MM.1S (cell line): ENCODE measurements around the gene PLXNA4.

Source experiments
- DNase-seq: peaks from one replicate; pipeline ENCODE4 v3.0.0-alpha.2; 2015
- H2AFZ ChIP-seq: fragments of 300-600 bp; sonication (generic); 2 replicates; pipeline ENCODE4 v1.6.0; 2016; ENCODE audit warnings: antibody characterized with exemption, low read length
- H3F3A ChIP-seq: fragments of 300-600 bp; sonication (generic); 2 replicates; pipeline ENCODE4 v1.6.1; 2016; ENCODE audit warnings: mild to moderate bottlenecking, antibody characterized with exemption, low read length, moderate library complexity, mixed read lengths; ENCODE audit not compliant: insufficient read depth
- H3K27ac ChIP-seq: fragments of 300-600 bp; sonication (generic); 2 replicates; pipeline ENCODE4 v1.5.1; 2016; ENCODE audit warnings: mild to moderate bottlenecking, low read length
- H3K27me3 ChIP-seq: fragments of 300-600 bp; sonication (generic); replicated peaks from 2 replicates; pipeline ENCODE4 v1.6.0; 2016; ENCODE audit warnings: low read length; ENCODE audit not compliant: insufficient read depth
- H3K36me3 ChIP-seq: fragments of 300-600 bp; sonication (generic); replicated peaks from 2 replicates; pipeline ENCODE4 v1.6.1; 2016; ENCODE audit warnings: mild to moderate bottlenecking, low read length, mixed read lengths; ENCODE audit not compliant: insufficient read depth
- H3K4me1 ChIP-seq: fragments of 300-600 bp; sonication (generic); 2 replicates; pipeline ENCODE4 v1.6.1; 2016; ENCODE audit warnings: low read length, mixed read lengths
- H3K4me2 ChIP-seq: fragments of 300-600 bp; sonication (generic); 2 replicates; pipeline ENCODE4 v1.6.0; 2016; ENCODE audit warnings: low read depth, low read length
- H3K4me3 ChIP-seq: fragments of 300-600 bp; sonication (generic); 2 replicates; pipeline ENCODE4 v1.5.1; 2016; ENCODE audit warnings: low read length, mixed read lengths
- H3K79me2 ChIP-seq: fragments of 300-600 bp; sonication (generic); 2 replicates; pipeline ENCODE4 v1.6.1; 2016; ENCODE audit warnings: mixed run types, low read length, mixed read lengths
- H3K9ac ChIP-seq: fragments of 300-600 bp; sonication (generic); 2 replicates; pipeline ENCODE4 v1.6.1; 2016; ENCODE audit warnings: low read length, mixed read lengths
- H3K9me2 ChIP-seq: fragments of 300-600 bp; sonication (generic); replicated peaks from 2 replicates; pipeline ENCODE4 v1.6.1; 2016; ENCODE audit warnings: mild to moderate bottlenecking, low read length, mixed read lengths; ENCODE audit not compliant: insufficient read depth
- H3K9me3 ChIP-seq: fragments of 300-600 bp; sonication (generic); replicated peaks from 2 replicates; pipeline ENCODE4 v1.6.1; 2016; ENCODE audit warnings: mild to moderate bottlenecking, low read length, mixed read lengths; ENCODE audit not compliant: insufficient read depth
- H4K20me1 ChIP-seq: fragments of 300-600 bp; sonication (generic); 2 replicates; pipeline ENCODE4 v1.6.1; 2016; ENCODE audit warnings: mild to moderate bottlenecking, low read length, moderate library complexity, mixed read lengths; ENCODE audit not compliant: insufficient read depth
- EZH2 ChIP-seq: fragments of 300-600 bp; sonication (generic); optimal IDR thresholded peaks from 2 replicates; pipeline ENCODE3; 2017; ENCODE audit warnings: low read depth, mild to moderate bottlenecking, antibody characterized with exemption, low read length, mixed read lengths
- EZH2phosphoT487 ChIP-seq: fragments of 300-600 bp; sonication (generic); IDR thresholded peaks from 2 replicates; pipeline ENCODE4 v1.6.1; 2018; ENCODE audit warnings: antibody characterized with exemption, low read length
- TF ChIP-seq, protein P1 (sequence below): fragments of 300-600 bp; sonication (generic); IDR thresholded peaks from 2 replicates; pipeline ENCODE4 v1.5.1; 2016; ENCODE audit warnings: antibody characterized with exemption, low read length, mixed read lengths

PLXNA4 gene

DNA sequence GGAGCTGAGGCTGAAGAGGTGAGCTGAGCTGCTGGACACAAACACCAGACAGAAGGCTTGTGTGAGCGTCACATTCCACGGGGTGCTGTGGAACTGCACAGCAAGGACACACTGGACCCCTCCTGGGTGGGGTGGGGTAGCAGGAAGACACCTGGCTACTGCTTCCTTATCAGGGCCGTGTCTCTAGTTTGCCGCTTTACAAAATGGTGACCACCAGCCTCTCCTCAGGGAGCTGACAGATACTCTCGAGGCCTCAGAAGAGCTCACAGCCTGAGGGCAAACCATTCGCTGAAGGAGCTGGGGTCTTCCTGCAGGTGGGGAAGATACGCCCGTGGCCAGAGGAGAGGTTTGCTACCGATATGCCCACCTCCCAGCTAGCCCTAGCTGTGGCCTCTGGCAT, 461.9 kb downstream of the PLXNA4 start:
- no peaks in the 10 kb centered on the region for H3K9me2 ChIP-seq
- H3K9me3 ChIP-seq = no peaks in the 10 kb centered on the region
- no peak overlapping the region for H2AFZ ChIP-seq
- no peak overlapping the region for H3K9ac ChIP-seq
- H4K20me1 ChIP-seq = no peaks in the 10 kb centered on the region
- no peaks in the 10 kb centered on the region for H3K4me1 ChIP-seq
- no peak overlapping the region for H3K4me3 ChIP-seq
- no peak overlapping the region for H3K4me2 ChIP-seq
- no peaks in the 10 kb centered on the region for H3K27me3 ChIP-seq
- no peak for TF ChIP-seq EZH2
- TF ChIP-seq EZH2phosphoT487 = no peak
- TF ChIP-seq, protein P1, sequence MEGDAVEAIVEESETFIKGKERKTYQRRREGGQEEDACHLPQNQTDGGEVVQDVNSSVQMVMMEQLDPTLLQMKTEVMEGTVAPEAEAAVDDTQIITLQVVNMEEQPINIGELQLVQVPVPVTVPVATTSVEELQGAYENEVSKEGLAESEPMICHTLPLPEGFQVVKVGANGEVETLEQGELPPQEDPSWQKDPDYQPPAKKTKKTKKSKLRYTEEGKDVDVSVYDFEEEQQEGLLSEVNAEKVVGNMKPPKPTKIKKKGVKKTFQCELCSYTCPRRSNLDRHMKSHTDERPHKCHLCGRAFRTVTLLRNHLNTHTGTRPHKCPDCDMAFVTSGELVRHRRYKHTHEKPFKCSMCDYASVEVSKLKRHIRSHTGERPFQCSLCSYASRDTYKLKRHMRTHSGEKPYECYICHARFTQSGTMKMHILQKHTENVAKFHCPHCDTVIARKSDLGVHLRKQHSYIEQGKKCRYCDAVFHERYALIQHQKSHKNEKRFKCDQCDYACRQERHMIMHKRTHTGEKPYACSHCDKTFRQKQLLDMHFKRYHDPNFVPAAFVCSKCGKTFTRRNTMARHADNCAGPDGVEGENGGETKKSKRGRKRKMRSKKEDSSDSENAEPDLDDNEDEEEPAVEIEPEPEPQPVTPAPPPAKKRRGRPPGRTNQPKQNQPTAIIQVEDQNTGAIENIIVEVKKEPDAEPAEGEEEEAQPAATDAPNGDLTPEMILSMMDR = no peak
- H3K36me3 ChIP-seq = no peaks in the 10 kb centered on the region
- H3F3A ChIP-seq = no peaks in the 10 kb centered on the region
- no peaks in the 10 kb centered on the region for H3K79me2 ChIP-seq
- DNase-seq = no peak
- H3K27ac ChIP-seq = no peak overlapping the region

DNA sequence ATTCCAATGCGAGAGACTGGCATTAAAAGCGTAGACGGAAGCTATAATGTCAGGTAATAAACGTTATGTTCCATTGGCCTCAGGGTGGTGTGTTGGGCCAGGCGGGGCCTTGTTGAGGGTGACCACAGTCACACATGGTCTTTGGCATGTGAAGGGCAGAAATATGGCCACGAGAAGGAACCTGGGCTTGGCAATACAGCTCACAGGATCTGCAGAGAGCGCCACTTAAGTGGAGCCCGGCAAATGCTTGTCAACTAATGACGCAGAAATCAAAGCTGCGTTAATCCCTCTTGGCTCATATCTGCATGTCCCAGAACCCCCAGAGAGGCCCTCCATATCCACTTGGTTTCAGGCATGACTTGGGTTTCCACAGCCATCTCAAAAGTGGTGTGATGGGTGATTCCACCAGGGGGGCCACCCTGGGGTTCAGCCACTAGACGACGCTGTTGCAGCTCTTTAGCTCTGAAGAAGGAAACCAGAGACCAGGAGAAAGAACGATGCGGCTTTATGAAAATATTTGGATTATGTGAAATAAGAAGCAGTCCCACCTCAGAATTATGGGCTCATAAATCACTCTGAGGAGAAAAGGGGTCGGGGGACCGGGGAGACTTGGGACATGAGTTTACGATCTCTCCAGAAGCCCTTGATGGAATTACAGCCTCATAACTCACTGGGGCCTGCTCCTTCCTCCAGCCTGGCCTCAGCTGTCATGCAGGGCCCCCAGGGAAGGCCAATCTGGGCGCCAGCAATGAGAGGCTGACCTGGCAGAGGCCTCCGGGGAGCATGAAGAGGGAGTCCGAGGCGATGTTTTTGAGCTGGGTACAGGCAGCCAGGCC, 462.5 kb downstream of the PLXNA4 start:
- TF ChIP-seq EZH2 = no peak
- TF ChIP-seq EZH2phosphoT487 = no peak
- TF ChIP-seq, protein P1 = no peak

DNA sequence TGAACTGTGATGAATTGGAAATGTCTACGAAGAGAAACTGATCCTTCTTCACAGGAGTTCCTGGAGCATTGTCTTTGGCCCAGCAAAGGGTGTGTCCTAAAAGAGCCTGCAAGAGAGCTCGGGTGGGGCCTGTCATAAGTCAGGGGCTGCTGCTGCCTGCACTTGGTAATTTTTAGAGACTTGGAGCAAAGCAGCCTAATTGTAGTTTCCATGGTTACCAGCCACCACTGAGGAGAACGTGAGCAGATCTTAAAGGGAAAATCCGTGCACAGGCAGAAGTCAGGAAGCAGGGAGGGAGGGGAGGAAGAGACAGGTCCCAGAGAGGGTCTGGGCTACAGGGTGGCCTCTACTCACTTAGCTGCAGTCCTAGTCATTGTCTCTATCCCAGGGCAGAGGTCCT, 463.6 kb downstream of the PLXNA4 start:
- H2AFZ ChIP-seq = no peak overlapping the region
- H3K27me3 ChIP-seq = no peaks in the 10 kb centered on the region
- H3K4me3 ChIP-seq = no peak overlapping the region
- H3K4me1 ChIP-seq = no peaks in the 10 kb centered on the region
- H3K9me3 ChIP-seq = no peaks in the 10 kb centered on the region
- no peak overlapping the region for H3K4me2 ChIP-seq
- no peaks in the 10 kb centered on the region for H3K36me3 ChIP-seq
- H3K9ac ChIP-seq = no peak overlapping the region
- no peak for DNase-seq
- no peaks in the 10 kb centered on the region for H3K79me2 ChIP-seq
- H3F3A ChIP-seq = no peaks in the 10 kb centered on the region
- no peaks in the 10 kb centered on the region for H3K9me2 ChIP-seq
- H3K27ac ChIP-seq = no peak overlapping the region
- TF ChIP-seq EZH2phosphoT487 (no peak), EZH2 (no peak)
- TF ChIP-seq, protein P1 = no peak
- no peaks in the 10 kb centered on the region for H4K20me1 ChIP-seq

More for the DNA sequence above, 462.5 kb downstream of the PLXNA4 start:
- no peaks in the 10 kb centered on the region for H3K9me2 ChIP-seq
- H3K36me3 ChIP-seq = no peaks in the 10 kb centered on the region
- no peak overlapping the region for H3K27ac ChIP-seq
- H3K4me2 ChIP-seq = no peak overlapping the region
- H3K79me2 ChIP-seq = no peaks in the 10 kb centered on the region
- no peak overlapping the region for H2AFZ ChIP-seq
- no peak overlapping the region for H3K4me3 ChIP-seq
- DNase-seq = no peak
- H3F3A ChIP-seq = no peaks in the 10 kb centered on the region
- no peaks in the 10 kb centered on the region for H3K27me3 ChIP-seq
- no peaks in the 10 kb centered on the region for H3K9me3 ChIP-seq
- no peaks in the 10 kb centered on the region for H3K4me1 ChIP-seq
- no peaks in the 10 kb centered on the region for H4K20me1 ChIP-seq
- no peak overlapping the region for H3K9ac ChIP-seq
